Activated CD8-positive, alpha-beta memory T cell treated with anti-CD3 and anti-CD28 coated beads, Interleukin-2, amount 50 U/mL, for 1 hour (primary cell): ENCODE data around the gene HTR4.
"Not testable (repeated sequence)": the region's sequence is repeated elsewhere in the genome, so short reads cannot be mapped to it uniquely, and the experiment has no call there.

Experiments used
- DNase-seq: peaks from one replicate; pipeline ENCODE4 v3.0.0-alpha.2; 2020; ENCODE audit errors: extremely low read depth

The HTR4 gene

DNA sequence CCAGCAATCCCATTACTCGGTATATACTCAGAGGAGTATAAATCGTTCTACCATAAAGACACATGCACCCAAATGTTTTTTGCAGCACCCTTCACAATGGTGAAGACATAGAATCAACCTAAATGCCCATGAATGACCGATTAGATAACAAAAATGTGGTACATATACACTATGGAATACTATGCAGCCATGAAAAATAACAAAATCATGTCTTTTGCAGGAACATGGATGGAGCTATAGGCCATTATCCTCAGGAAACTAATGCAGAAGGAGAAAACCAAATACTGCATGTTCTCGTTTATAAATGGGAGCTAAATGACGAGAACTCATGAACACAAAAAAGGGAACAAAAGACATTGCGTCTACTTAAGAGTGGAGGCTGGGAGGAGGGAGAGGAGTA, 114.5 kb downstream of the HTR4 start:
- DNase-seq, result no peak

DNA sequence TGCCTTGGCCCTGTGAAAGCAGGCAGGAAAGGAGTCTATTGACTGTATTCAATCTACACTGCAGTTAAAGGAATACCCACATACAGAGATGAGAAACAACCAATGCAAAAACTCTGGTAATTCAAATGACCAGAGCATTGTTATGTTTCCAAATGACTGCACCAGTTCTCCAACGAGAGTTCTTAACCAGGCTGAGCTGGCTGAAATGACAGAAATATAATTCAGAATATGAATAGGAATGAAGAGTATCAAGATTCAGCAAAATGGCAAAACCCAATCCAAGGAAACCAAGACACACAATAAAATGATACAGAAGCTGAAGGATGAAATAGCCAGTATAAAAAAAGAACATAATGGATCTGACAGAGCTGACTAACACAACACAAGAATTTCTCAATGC, 119.1 kb downstream of the HTR4 start:
- DNase-seq, result no peak

DNA sequence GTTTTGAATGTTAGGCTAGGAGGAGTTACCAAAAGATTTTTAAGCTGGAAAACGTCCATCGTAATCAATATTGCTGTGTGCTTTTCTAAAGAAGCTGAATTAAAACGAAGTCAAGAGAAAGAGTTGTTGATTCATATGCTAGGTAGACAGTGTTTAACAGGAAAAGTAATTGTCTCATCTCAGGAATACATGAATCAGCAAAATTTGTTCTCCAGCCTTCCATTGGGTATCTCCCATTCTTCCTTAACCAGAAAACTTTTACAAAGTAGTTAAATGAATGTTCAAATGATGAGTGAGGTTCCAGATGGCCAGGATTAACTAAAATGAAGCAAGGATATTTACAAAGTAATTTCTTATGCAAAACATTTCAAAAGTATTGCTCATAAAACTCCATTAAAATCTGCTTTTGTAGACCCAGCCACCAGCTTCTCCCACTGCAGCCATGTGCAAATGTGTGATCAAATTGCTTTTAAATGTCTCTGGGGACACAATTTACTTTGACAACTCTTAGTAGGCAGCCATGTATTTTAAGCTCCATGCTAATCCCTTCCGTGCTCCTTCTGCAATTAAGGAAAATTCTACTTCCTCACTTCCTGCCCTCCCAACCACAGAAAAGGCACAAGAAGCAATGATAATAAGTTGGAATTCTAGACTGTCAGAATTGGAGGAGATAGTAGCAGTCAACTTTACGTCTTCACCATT, 121.2 kb downstream of the HTR4 start:
- no peak for DNase-seq

DNA sequence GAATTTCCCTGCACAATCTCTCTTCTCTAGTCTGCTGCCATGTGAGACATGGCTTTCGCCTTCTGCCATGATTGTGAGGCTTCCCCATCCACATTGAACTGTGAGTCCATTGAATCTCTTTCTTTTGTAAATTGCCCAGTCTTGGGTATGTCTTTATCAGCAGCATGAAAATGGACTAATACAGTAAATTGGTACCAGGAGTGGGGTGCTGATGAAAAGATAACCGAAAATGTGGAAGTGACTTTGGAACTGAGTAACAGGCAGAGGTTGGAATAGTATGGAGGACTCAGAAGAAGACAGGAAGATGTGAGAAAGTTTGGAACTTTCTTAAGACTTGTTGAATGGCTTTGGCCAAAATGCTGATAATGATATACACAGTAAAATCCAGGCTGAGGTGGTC, 124.9 kb downstream of the HTR4 start:
- not testable (repeated sequence) for DNase-seq

DNA sequence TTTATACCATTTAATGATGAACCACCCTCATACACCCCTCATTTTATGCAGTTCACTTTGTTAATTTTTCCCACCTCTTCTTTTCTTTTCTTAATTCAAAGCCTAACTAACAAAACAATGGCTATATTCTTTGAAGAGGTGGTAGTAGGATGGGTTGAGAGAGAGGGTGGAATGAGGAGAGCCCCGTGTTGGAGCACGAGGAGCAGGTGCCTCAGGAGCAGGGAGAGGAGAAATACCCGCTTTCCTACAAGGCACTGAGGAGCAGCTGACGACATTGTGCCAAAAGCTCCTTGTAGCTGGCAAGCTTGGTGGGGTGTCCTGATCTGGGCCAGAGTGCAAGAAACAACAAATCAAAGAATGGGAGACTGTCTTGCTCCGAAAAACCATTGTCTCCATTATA, 129.6 kb downstream of the HTR4 start:
- DNase-seq, result no peak

DNA sequence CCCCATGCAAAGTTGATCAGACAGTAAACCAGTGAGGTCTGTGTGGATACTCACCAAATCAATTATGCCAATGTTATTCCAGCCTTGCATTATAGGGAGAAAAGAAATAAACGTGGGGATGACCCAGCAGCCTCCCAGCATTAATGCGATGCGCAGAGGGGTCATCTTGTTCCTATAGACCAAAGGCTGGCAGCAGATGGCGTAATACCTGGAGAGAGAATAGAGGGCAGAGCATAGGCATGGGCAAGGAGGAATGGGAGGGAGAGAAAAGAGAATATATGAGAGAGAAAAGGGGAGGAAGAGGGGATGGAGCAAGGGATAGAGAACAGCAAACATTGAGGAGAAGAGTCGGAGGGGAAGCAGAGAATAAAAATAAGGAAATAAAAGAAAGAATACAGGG, 131.2 kb downstream of the HTR4 start:
- DNase-seq, result no peak

DNA sequence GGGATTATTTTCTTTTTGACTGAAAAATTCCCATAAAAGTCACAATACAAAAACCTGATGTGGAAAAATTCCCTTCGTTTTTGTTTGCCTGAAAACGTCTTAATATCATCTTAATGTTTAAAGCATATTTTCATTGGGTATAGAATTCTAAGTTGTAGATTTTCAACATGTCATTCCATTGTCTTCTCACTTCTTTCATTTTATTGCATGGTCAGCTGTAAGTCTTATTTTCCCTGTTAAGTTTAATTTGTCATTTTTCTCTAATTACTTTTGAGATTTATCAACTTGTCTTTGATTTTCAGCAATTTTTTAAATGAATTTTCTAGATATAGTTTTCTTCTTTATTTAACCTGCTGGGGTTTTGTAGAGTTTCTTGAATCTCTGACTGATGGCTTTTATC, 138.9 kb downstream of the HTR4 start:
- no peak for DNase-seq

DNA sequence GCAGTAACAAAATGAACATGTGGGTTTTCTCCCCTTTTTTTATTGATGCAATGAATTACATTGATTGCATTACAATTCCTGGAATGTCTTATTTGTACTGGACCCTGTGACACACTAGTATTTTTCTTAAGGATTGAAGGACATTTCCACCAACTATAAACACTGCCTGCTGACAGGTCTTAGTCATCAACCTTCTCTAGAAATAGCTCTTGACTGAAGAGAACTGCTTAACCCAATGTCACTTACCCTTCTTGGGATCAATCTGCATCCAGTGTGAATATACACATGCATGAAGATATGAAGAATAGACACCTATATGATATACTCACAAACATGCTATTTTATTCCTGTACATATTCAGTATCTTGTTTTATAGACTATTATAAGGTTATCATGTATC, 140.0 kb downstream of the HTR4 start:
- no peak for DNase-seq

DNA sequence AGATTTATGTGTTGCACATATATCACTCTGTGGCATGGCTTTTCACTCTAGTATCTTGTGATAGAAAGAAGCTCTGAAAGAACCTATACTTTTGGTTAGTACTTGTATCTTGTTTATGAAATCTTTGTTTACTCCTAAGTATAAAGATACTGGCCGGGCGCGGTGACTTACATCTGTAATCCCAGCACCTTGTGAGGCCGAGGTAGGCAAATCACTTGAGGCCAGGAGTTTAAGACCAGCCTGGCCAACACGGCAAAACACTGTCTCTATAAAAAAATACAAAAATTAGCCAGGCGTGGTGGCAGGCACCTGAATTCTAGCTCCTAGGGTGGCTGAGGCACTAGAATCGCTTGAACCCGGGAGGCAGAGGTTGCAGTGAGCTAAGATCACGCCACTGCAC, 141.8 kb downstream of the HTR4 start:
- no peak for DNase-seq

DNA sequence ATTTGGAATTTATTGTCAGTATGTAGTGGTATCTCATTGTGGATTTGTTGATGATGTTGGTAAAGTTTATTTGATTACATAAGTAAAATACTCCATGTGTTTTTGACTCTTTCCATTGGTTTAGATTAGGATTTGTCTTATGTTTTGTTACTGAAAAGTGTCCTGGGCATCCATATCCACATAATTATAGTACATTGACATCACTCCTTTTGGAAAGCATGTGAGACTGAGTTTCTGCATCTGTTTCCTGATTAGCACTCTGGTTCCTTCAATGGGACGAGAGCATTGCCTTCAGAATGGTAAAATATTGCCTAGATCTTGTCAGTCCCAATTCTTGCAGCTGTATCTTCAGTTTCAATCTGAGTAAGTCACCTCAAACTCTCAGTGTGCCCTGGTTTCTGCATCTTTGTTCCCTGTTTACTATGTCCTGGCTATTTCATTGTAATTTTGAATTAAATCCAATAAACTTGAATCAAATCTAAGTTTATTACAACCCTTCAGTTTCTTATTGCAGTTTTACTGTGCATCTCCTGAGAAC, 142.4 kb downstream of the HTR4 start:
- DNase-seq, result no peak

DNA sequence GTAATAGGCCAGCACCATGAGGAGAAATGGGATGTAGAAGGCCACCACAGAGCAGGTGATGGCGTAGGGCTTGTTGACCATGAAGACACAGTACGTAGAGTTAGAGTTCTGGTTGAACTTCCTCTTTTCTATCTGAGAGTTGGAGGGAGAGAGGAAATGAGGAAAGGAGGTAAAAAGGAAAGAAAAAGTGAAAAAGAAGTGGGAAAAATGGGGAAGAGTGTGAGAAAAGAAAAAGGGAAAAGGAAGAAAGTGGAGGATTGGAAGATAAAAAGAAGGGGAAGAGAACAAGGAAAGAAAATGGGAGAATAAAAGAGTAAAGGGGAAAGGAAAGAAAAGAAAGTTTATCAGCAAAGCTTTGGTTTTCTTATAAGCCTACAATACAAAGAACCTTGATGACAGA, 144.4 kb downstream of the HTR4 start:
- DNase-seq, result no peak

DNA sequence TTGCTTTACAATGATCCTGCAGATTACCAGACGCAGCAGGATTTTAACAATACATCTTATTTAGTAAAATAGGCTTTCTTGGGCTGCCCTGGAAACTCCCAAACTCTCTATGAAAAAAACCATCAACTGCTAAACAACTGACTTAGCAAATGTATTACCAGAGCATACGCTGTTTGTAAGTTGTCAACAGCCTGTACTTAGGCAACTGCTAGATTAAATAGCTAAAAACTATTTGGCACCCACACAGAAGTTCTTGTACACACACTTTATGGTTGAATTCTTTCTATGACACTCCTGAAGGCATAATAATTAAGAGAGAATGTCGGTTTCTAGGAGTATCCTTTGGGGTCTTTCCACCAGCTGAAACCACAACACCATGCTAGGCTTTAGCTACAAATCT, 146.7 kb downstream of the HTR4 start:
- DNase-seq, result no peak

DNA sequence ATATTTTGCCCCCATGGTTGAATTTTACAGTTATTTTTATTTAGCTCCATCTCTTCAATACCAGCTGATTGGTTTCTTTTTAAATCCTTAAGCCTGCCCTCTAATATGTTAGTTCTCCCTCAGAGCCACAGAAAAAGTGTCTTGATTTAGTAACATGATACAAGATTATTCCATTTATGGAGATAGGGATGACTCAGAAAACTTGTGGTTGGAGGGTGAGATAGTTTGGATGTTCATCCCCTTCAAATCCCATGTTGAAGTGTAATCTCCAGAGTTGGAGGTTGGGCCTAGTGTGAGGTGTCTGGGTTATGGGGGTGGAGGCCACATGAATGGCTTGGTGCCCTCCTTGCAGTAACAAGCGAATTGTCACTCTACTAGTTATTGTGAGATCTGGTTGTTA, 154.9 kb downstream of the HTR4 start:
- no peak for DNase-seq

DNA sequence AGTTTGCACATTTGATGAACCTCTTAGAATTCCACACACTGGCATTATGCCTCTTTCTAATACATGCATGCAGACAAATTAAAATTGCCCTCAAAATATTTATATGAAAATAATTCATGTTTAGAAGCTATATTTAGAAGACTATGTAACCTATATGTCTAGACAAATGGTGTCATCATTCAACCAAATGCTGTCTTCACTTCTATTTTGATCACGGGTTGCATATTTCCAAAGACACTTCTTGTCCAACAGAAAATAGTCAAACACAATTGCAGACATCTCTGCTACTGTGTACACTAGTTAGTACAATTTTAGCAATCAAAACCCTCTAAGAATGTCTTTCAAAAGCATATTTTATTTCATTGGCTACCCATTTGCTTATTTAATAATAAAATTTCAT, 156.6 kb downstream of the HTR4 start:
- no peak for DNase-seq

DNA sequence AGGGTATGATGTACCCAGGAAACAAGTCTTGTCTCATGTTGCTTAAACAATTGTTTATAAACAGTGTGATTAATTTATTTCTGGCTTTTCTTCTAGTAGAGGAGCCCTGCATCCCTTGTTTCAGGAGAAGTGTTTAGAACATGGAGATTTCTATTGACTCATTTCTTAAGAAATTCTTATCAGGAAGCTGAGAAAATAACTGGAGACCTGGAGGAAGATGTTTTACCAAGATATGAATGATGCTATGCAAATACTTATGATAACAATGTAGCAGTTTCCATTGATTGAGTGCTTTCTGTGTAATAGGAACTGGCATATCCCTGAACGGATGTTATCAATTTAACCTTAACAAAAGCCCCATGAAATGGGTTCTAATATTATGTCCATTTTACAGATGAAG, 162.0 kb downstream of the HTR4 start:
- no peak for DNase-seq

DNA sequence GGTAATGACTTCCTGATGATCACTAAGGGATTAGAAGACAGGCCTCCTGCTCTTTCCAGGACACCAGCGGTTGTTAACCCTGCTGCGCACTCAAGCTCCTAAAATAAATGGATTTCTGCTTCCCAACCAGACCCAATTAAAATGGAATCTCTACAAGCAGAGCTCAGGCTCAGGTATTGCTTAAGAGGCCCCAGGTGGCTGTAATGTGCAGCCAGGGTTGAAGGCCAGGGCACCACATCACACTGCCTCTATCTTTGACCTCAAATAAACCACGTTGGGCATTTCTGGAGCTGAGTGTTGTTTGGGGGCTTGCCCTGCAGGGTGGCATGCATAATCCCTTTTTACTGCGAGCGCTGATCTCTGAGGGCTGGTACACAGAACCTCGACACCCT, 162.5 kb downstream of the HTR4 start:
- no peak for DNase-seq

DNA sequence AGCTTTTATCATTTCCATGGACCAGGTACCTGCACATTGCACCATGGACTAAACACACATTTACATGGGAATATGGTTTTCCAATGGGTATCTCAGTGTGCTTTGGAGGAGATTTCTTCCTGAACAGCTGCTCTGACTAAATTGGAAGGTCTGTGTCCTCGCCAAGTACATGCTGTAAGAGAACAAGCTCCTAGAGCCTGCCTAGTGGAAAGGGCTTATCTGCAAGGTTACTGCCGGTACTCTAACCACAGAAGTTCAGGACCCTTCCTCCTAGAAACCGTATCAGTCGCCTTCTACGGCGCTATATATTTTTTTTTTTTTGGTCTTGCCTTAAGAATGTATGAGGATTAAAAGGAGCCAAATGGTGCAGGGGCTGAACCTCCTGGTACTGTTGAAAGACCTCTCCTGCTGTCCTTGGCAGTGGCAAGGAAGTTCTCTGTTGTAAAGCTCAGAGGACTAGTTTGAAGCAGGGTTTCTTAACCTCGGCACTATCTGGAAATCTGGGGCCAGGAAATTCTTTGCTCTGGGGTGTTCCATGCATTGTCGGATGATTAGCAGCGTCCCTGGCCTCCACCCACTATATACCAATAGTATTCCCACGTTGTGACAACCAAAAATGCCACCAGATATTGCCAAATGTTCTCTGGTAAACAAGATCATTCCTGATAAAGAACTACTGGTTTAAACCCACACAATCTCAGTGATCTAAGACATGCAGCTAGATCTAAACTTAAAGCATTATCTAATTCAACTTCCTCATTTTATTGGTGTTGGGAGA, 163.1 kb downstream of the HTR4 start:
- no peak for DNase-seq

DNA sequence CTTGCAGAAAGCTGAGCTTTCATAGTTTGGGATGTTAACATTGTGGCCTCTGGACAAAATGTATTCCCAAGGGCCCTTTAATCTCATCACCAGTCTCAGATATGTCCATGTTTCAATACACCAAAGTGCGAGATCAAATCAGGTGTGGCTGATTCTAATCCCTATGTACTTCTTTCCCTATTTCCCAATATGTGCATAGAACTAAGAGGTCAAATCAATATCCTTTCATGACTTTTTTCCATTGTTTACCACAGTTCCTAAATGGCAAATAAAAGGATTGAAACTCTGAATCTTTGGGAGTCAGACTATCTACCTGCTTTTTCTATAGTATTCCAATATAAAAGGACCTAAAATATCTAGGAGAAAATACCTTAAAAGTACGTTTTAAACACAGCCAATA, 165.6 kb downstream of the HTR4 start:
- no peak for DNase-seq

DNA sequence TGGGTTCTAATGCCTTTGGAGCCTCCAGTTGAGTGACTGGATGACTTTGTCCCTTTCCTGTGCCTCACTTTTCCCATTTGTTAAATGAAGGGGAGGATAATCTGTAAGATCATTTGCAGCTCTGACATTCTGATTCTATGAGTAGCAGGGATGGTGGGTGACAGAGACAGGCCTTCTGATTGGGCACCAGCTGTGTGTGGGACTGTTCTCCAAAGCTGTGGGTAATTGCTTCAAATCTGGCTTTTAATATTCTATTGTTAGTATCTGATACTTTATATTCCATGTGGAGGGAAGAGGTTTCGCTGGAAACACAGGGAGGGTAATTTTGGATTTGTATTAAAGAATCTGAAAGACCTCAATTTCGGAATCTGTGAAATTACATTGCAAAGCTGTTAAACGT, 167.9 kb downstream of the HTR4 start:
- DNase-seq, result no peak

DNA sequence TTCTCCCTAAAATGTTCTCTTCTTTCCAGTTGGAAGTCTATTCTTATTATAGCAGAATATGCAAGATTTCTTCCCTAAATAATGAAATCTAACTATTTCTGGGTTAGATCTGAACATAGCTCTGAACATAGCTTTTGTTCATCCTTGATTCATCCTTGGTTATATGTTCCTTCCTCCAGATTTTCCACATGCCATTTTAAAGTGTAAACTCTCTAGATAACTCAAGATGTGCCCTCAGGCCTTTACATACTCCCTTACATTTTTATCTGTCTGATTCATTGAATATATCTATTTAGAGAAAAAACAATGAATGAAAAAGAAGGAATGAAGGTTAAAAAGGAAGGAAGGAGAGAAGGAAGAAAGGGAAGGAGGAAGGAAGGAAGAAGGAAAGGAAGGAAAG, 169.7 kb downstream of the HTR4 start:
- no peak for DNase-seq

DNA sequence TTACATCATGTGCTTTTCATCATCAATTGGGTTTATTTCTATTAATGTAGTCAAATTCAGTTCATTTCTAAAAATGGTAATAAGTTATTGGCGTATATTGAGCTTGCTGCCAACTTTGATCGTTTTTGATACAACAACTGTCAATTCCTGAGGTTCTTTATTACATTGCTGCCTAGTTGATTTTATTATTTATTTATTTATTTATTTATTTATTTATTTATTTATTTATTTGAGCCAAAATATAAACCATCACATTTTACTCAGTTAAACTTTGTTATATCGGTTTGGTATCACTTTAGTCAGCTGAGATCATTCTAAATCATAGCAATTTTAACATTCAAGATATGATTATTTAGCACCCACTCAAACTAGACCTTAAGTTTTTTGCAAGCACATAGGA, 170.6 kb downstream of the HTR4 start:
- DNase-seq, result no peak

DNA sequence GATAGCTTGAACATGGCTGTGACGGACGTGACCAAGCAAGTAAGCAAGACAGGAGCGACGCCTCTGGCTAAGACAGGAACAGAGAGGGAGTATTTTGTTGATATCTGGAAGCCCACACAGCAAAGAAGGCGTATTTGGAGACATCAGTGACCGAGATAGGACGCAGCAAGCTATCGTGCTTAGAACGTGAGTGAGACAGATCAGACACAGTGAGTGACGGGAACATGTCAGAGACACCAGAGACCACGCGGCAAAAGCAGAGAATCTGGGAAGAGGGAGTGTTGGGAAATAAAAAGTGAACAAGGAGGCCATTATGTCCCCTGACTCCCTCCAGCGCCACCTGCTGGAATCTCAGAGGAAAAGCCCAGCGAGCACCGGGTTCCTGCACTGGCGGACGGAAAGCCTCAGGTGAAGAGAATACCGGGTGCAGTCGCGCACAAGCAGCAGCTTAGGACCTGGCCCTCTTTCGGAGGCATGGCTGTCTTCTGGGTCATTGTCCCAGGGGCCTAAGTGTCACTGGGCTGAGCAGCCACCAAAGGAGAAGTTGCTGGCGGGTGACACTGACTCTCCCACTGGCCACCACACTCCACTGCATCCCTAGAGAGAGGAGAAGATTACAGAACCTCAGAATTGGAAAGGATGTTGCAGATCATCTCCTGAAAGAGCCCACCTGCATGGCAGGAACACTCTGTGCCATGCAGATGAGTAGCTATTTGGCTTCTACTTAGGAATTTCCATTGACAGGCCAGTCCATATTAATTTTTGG, 171.4 kb downstream of the HTR4 start:
- DNase-seq, result no peak

DNA sequence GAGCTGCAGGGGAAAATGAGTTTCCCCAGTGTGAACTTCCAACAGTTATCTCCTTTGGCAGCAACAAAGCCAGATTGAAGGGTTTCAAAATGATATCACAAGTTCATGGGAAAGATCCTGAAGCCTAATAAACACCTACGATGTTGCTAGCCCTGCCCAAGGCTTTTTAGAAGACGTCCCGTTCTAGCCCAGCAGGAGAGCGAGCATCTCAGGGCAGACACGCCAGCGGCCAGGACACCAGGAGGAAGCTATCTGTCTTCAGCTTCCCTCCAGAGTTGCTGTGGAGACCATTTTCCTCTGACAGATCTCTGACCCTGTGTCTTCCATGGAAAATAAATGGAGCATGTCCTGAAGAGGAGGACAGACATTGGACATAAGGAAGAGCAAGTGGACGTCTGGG, 172.1 kb downstream of the HTR4 start:
- no peak for DNase-seq
